Measurements from ENCODE around the gene CPSF2.

Gene CPSF2

GRCh38 chr14:92143962-92144361 lies 22.2 kb downstream of the CPSF2 start:
- no peak for DNase-seq (ENCODE audit: extremely low spot score)
- CTCF ChIA-PET: interaction anchor here (0.6 kb wide), 1 partner anchor 545 kb away, joined by 3 read pairs; no protein-coding TSS in a partner anchor
- POLR2A ChIA-PET: interaction anchor here (2.2 kb wide), 1 partner anchor 22 kb away, joined by 6 read pairs; the partner anchor contains the start of genes CPSF2 and NDUFB1
- TF ChIP-seq FOXA1 (IDR thresholded peaks at IDR 0.05) (no peak), BHLHE40 (IDR thresholded peaks at IDR 0.05; ENCODE audit: borderline replicate concordance) (no peak), FOXK2 (IDR thresholded peaks at IDR 0.05) (no peak), FOXM1 (IDR thresholded peaks at IDR 0.05; ENCODE audit: borderline replicate concordance) (no peak), ZNF384 (IDR thresholded peaks at IDR 0.05) (no peak), LEF1 (IDR thresholded peaks at IDR 0.05; ENCODE audit: borderline replicate concordance) (no peak), ARNT (IDR thresholded peaks at IDR 0.05) (no peak), NFRKB (IDR thresholded peaks at IDR 0.05) (no peak), SUZ12 (IDR thresholded peaks at IDR 0.05) (no peak), SP1 (IDR thresholded peaks at IDR 0.05) (no peak), TARDBP (IDR thresholded peaks at IDR 0.05) (no peak), HDGF (IDR thresholded peaks at IDR 0.05; ENCODE audit: borderline replicate concordance) (no peak), PKNOX1 (IDR thresholded peaks at IDR 0.05) (no peak), CTBP1 (IDR thresholded peaks at IDR 0.05; ENCODE audit: borderline replicate concordance) (no peak), ELF4 (IDR thresholded peaks at IDR 0.05) (no peak)

- ChIA-PET POLR2A (interaction anchor here (2.2 kb wide), 1 partner anchor 23 kb away, joined by 6 read pairs; the partner anchor contains the start of genes CPSF2 and NDUFB1), CTCF (interaction anchor here (0.6 kb wide), 1 partner anchor 544 kb away, joined by 3 read pairs; no protein-coding TSS in a partner anchor)
- TF ChIP-seq ELF4 (IDR thresholded peaks at IDR 0.05): no peak
- TF ChIP-seq SUZ12 (IDR thresholded peaks at IDR 0.05): no peak
- TF ChIP-seq PKNOX1 (IDR thresholded peaks at IDR 0.05): no peak
- TF ChIP-seq ARNT (IDR thresholded peaks at IDR 0.05): no peak
- no peak for TF ChIP-seq NFRKB (IDR thresholded peaks at IDR 0.05)
- TF ChIP-seq FOXK2 (IDR thresholded peaks at IDR 0.05): no peak
- TF ChIP-seq L3MBTL2 (conservative IDR thresholded peaks at IDR 0.05): no peak
- no peak for DNase-seq (ENCODE audit: extremely low spot score)
These were observed 22.9 kb downstream of the CPSF2 start for GRCh38 chr14:92144708-92145107.

- DNase-seq (ENCODE audit: extremely low spot score): no peak
- TF ChIP-seq L3MBTL2 (conservative IDR thresholded peaks at IDR 0.05): no peak
- no peak for TF ChIP-seq HDGF (IDR thresholded peaks at IDR 0.05; ENCODE audit: borderline replicate concordance)
- no peak for TF ChIP-seq ELF4 (IDR thresholded peaks at IDR 0.05)
- TF ChIP-seq FOXM1 (IDR thresholded peaks at IDR 0.05; ENCODE audit: borderline replicate concordance): no peak
- no peak for TF ChIP-seq SP1 (IDR thresholded peaks at IDR 0.05)
- TF ChIP-seq ARNT (IDR thresholded peaks at IDR 0.05): no peak
- no peak for TF ChIP-seq FOXA1 (IDR thresholded peaks at IDR 0.05)
- no peak for TF ChIP-seq LEF1 (IDR thresholded peaks at IDR 0.05; ENCODE audit: borderline replicate concordance)
- CTCF ChIA-PET: no interaction called here
- POLR2A ChIA-PET: interaction anchor here (1.1 kb wide), 1 partner anchor 17 kb away, joined by 3 read pairs; no protein-coding TSS in a partner anchor
These were observed 31.8 kb downstream of the CPSF2 start for GRCh38 chr14:92153581-92153980.

GRCh38 chr14:92154283-92154942 lies 32.6 kb downstream of the CPSF2 start:
- TF ChIP-seq SP1 (IDR thresholded peaks at IDR 0.05): no peak
- TF ChIP-seq LEF1 (IDR thresholded peaks at IDR 0.05; ENCODE audit: borderline replicate concordance): no peak
- TF ChIP-seq FOXK2 (IDR thresholded peaks at IDR 0.05): no peak
- TF ChIP-seq NFRKB (IDR thresholded peaks at IDR 0.05): no peak
- no peak for TF ChIP-seq TARDBP (IDR thresholded peaks at IDR 0.05)
- TF ChIP-seq ELF4 (IDR thresholded peaks at IDR 0.05): no peak
- TF ChIP-seq PKNOX1 (IDR thresholded peaks at IDR 0.05): no peak
- no peak for TF ChIP-seq ZNF384 (IDR thresholded peaks at IDR 0.05)
- TF ChIP-seq FOXA1 (IDR thresholded peaks at IDR 0.05): no peak
- POLR2A ChIA-PET: interaction anchor here (1.1 kb wide), 1 partner anchor 18 kb away, joined by 3 read pairs; no protein-coding TSS in a partner anchor
- CTCF ChIA-PET: no interaction called here
- DNase-seq (ENCODE audit: extremely low spot score): no peak

- CTCF ChIA-PET: no interaction called here
- no peak for DNase-seq (ENCODE audit: extremely low spot score)
- POLR2A ChIA-PET: no interaction called here
These were observed 38.9 kb downstream of the CPSF2 start for GRCh38 chr14:92160619-92161018.

GRCh38 chr14:92161521-92161920 lies 39.8 kb downstream of the CPSF2 start:
- no peak for DNase-seq (ENCODE audit: extremely low spot score)
- POLR2A ChIA-PET: no interaction called here
- CTCF ChIA-PET: no interaction called here
- TF ChIP-seq FOXM1 (IDR thresholded peaks at IDR 0.05; ENCODE audit: borderline replicate concordance) (no peak), SP1 (IDR thresholded peaks at IDR 0.05) (no peak), CTBP1 (IDR thresholded peaks at IDR 0.05; ENCODE audit: borderline replicate concordance) (no peak), PKNOX1 (IDR thresholded peaks at IDR 0.05) (no peak), FOXA1 (IDR thresholded peaks at IDR 0.05) (no peak), ARNT (IDR thresholded peaks at IDR 0.05) (no peak), FOXK2 (IDR thresholded peaks at IDR 0.05) (no peak), SUZ12 (IDR thresholded peaks at IDR 0.05) (no peak), NFRKB (IDR thresholded peaks at IDR 0.05) (no peak), ZNF384 (IDR thresholded peaks at IDR 0.05) (no peak), HDGF (IDR thresholded peaks at IDR 0.05; ENCODE audit: borderline replicate concordance) (no peak), L3MBTL2 (conservative IDR thresholded peaks at IDR 0.05) (no peak), ELF4 (IDR thresholded peaks at IDR 0.05) (no peak), LEF1 (IDR thresholded peaks at IDR 0.05; ENCODE audit: borderline replicate concordance) (no peak), BHLHE40 (IDR thresholded peaks at IDR 0.05; ENCODE audit: borderline replicate concordance) (no peak), TARDBP (IDR thresholded peaks at IDR 0.05) (no peak)

More at GRCh38 chr14:92160619-92161018, 38.9 kb downstream of the CPSF2 start:
- TF ChIP-seq FOXA1 (IDR thresholded peaks at IDR 0.05) (no peak), SP1 (IDR thresholded peaks at IDR 0.05) (no peak)
